Upper lobe of right lung (tissue), 1 donor: ENCODE results near the gene YPEL1. TPM values are rescaled to one million over a fixed set of nuclear protein-coding genes. Genes with fewer than 3 reads are reported as not detected.
A peak's percentile ranks its signal among the peaks of the same experiment; 100 is the strongest.

ENCODE experiments used
- ATAC-seq: fragments of 200-7000 bp; cut with Tn5 transposase; one replicate; pipeline ENCODE4 v1.9.1; 2020; ENCODE audit warnings: mild to moderate bottlenecking, moderate library complexity
- DNase-seq: peaks from one replicate; pipeline ENCODE4 v3.0.0-alpha.2; 2020
- H3K27ac ChIP-seq: fragments of 200-600 bp; one replicate; pipeline ENCODE4 v1.8.0; 2022
- H3K27me3 ChIP-seq: fragments of 200-600 bp; one replicate; pipeline ENCODE4 v1.8.0; 2022; ENCODE audit warnings: mild to moderate bottlenecking
- H3K36me3 ChIP-seq: fragments of 200-600 bp; one replicate; pipeline ENCODE4 v1.8.0; 2022
- H3K4me1 ChIP-seq: fragments of 200-600 bp; one replicate; pipeline ENCODE4 v1.8.0; 2022
- H3K4me3 ChIP-seq: fragments of 200-600 bp; one replicate; pipeline ENCODE4 v1.8.0; 2022; ENCODE audit warnings: mild to moderate bottlenecking
- H3K9me3 ChIP-seq: fragments of 200-600 bp; one replicate; pipeline ENCODE4 v1.8.0; 2022
- intact Hi-C: fragments of 100-400 bp; cut with DNase I; formaldehyde crosslinking; loops from one replicate; pipeline ENCODE4 v1.11.0; 2022
- total RNA-seq: library from RNA; stranded (reverse); fragmentation: NEBNext Ultra II Directional; extraction: Animal tissue kit (Norgen Biotek cat#: 25700); gene quantifications from one replicate; pipeline ENCODE4 v1.2.1, GENCODE V29; 2021
- TF ChIP-seq, protein P1 (sequence below): fragments of 200-600 bp; IDR thresholded peaks from one replicate; pipeline ENCODE4 v1.8.0; 2022; ENCODE audit warnings: antibody characterized with exemption
- donor health status: DM: no; HTN: yes; CAD: no; lungs with severe emphysema.

The YPEL1 gene
- total RNA-seq, 1 donor from 2014 or later, result 6.7 TPM

DNA sequence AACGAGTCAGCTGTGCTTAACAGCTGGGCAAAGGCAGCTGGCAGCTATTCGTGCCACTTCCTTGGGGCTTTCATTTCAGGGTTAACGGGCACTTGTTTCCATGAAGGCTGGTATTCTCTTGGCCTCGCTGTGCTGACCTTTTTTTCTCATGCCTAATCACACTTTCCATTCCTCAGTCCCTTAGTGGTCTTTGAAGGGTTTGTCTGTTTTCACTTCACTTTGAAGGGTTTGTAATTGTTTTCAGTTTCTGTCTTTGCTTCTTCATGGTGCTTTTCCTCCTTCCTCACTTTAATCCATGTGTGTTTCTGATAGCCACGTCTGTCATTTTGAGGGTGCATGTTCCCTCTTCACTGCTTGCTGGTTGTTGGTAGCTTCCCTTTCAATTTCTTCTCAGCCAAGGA is 45.2 kb downstream of the YPEL1 start:
- H3K27me3 ChIP-seq, result no peaks in the 10 kb centered on the region
- no peak overlapping the region for H3K4me3 ChIP-seq
- intact Hi-C loops, result no loop called here
- H3K4me1 ChIP-seq, result no peaks in the 10 kb centered on the region
- H3K27ac ChIP-seq, result no peak overlapping the region
- no peaks in the 10 kb centered on the region for H3K9me3 ChIP-seq
- DNase-seq (no peak), ATAC-seq (no peak)
- H3K36me3 ChIP-seq, result peaks cover 78% of the 10 kb centered on the region
- TF ChIP-seq, protein P1, sequence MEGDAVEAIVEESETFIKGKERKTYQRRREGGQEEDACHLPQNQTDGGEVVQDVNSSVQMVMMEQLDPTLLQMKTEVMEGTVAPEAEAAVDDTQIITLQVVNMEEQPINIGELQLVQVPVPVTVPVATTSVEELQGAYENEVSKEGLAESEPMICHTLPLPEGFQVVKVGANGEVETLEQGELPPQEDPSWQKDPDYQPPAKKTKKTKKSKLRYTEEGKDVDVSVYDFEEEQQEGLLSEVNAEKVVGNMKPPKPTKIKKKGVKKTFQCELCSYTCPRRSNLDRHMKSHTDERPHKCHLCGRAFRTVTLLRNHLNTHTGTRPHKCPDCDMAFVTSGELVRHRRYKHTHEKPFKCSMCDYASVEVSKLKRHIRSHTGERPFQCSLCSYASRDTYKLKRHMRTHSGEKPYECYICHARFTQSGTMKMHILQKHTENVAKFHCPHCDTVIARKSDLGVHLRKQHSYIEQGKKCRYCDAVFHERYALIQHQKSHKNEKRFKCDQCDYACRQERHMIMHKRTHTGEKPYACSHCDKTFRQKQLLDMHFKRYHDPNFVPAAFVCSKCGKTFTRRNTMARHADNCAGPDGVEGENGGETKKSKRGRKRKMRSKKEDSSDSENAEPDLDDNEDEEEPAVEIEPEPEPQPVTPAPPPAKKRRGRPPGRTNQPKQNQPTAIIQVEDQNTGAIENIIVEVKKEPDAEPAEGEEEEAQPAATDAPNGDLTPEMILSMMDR, result no peak

DNA sequence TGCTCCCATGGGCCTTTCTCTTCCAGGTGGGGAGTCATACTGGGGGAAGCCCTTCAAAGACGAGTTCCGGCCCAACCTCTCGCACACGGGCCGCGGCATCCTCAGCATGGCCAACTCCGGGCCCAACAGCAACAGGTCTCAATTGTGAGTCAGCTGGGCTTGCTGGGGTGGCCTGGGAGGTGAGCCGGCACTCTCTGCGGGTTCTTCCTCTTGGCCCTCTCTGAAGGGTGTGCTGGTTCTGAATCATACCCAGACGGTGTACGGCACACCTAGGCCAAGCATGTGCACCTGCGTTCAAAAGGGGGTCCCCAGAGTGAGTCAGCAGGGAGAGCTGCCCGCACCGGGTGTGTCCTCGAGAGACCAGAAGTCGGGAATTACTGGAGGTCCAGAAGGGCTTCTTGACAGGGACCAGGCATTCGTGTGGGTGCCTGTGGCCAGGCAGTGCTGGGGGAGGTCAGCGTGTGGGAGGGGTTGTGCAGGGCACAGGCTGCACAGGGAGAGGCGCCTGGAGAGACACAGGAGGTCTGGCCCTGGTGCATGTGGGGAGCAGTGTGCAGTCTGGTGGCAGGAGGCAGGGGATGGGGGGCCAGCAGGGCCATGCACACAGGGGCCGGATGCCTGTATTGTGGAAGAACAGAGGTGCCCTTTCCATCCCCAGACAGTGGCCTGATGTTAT is 46.8 kb downstream of the YPEL1 start:
- Histone ChIP-seq H3K27me3 (no peaks in the 10 kb centered on the region), H3K27ac (no peak overlapping the region), H3K4me1 (no peaks in the 10 kb centered on the region), H3K36me3 (peaks cover 77% of the 10 kb centered on the region), H3K4me3 (no peak overlapping the region), H3K9me3 (no peaks in the 10 kb centered on the region)
- TF ChIP-seq, protein P1, result no peak
- ATAC-seq, result peak; percentile 11
- DNase-seq, result no peak
- intact Hi-C loops, result no loop called here

DNA sequence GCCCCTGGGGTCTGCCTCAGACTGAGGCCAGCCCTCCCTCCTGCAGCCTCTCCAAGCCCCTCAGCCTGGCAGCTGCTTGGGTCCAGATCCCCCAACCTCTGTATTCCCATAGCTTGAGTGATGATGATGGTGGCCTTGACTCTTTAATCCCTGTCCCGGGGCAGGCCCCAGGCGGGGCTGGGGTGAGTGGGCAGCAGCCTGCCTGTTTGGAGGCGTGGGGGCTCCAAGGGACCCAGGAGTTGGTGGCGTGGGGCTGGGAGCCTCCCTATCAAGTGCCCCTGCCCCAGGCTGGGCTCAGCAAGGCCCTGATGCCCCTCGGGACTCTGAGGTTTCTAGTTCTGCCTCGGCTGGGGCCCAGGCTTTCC is 47.3 kb downstream of the YPEL1 start:
- no peaks in the 10 kb centered on the region for H3K4me1 ChIP-seq
- DNase-seq (no peak), ATAC-seq (no peak)
- no peak overlapping the region for H3K4me3 ChIP-seq
- H3K27ac ChIP-seq, result no peak overlapping the region
- intact Hi-C loops, result no loop called here
- no peaks in the 10 kb centered on the region for H3K9me3 ChIP-seq
- TF ChIP-seq, protein P1, result no peak
- peaks cover 77% of the 10 kb centered on the region for H3K36me3 ChIP-seq
- H3K27me3 ChIP-seq, result no peaks in the 10 kb centered on the region

DNA sequence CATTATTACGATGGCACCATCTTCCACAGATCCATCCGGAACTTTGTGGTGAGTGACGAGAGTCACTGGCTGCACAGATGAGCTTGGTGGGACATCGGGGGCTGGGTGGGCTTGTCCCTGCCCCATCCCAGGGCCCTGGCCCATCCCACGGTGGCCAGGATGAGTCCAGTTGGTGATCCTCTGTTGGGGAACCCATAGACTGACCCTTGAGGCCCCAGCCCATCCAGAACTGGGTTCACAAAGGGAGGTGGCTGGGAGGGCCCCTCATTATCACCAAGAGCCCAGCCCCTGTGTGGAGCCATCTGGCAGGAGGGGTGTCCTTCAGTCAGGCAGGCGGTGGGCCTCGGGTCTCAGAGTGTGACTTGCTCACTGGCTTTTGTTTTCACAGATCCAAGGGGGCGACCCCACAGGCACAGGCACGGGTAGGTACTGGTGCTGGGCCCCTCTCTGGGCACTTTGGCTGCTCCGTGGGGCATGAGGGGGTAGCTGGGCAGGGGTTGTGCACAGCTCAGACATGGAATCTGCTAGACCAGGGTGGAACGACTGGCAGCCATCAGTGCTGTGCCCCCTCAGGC is 47.8 kb downstream of the YPEL1 start:
- H3K9me3 ChIP-seq, result no peaks in the 10 kb centered on the region
- intact Hi-C loops, result no loop called here
- H3K27me3 ChIP-seq, result no peaks in the 10 kb centered on the region
- TF ChIP-seq, protein P1, result no peak
- DNase-seq (no peak), ATAC-seq (no peak)
- H3K27ac ChIP-seq, result no peak overlapping the region
- H3K36me3 ChIP-seq, result peaks cover 77% of the 10 kb centered on the region
- no peaks in the 10 kb centered on the region for H3K4me1 ChIP-seq
- H3K4me3 ChIP-seq, result no peak overlapping the region

GRCh38 chr22:21686634-21687393 is 48.8 kb downstream of the YPEL1 start:
- ATAC-seq (peak; percentile 5), DNase-seq (no peak)
- TF ChIP-seq, protein P1, result no peak
- intact Hi-C loops, result no loop called here
- Histone ChIP-seq H3K27me3 (no peaks in the 10 kb centered on the region), H3K27ac (no peak overlapping the region), H3K4me3 (no peak overlapping the region), H3K9me3 (no peaks in the 10 kb centered on the region), H3K4me1 (no peaks in the 10 kb centered on the region), H3K36me3 (peaks cover 79% of the 10 kb centered on the region)
